Fibroblast of lung (primary cell): ENCODE results near the gene DCAF6.

Experiments
- EZH2 ChIP-seq: IDR thresholded peaks from 2 replicates; pipeline ENCODE4 v1.5.1; 2012; ENCODE audit warnings: low read length, control low read depth, mild to moderate bottlenecking; ENCODE audit errors: missing control alignments
- TF ChIP-seq, protein P1 (sequence below), 2 donors: IDR thresholded peaks in 1 of 2; conservative IDR thresholded peaks in 1 of 2; 1 replicate in 1 of 2; 2 replicates in 1 of 2; pipeline ENCODE4 v1.5.1; 2011 to 2012; ENCODE audit warnings: low read length in 2 of 2, control low read depth in 1 of 2, inconsistent platforms in 1 of 2, low read depth in 1 of 2, mild to moderate bottlenecking in 1 of 2

DNA sequence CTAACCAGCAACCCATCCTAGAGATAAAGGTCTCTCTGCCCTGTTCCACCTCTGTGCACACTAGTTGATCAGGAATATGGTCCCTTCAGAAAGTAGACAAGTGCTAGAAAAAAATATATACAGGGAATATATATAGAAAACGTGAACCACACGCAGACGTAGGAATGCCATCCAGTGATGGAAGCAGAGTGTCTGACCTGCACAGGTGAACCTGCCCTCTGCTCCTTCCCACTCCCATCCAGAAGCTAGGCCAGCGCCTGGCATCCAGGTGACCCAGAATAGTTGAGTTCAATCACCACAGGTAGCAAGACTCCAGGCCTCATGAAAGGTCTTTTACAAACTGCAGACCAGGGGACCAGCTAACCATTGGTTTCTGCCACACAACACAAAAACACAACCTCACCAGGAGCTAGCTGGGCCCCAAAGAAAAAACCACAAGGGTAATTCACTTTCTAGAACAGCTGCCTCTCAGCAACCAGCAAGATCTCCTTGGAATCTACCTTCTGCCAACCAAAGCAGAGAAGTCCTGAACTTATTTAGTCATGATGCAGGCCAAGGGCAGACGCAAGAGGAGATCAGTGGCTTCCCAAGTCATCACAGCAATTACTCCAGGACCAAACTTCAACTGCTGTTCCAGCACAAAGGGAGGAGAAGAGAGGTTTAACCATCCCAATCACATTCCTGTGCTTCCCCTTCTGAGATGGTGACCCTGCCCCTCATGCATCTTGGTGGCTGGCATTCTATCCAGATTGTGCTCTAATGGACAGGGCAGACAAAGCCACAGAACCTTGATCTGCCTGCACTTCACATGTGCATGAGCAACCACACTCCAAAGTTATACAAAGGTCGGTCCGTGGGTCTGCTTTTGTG is 147.2 kb downstream of the DCAF6 start:
- TF ChIP-seq, protein P1, sequence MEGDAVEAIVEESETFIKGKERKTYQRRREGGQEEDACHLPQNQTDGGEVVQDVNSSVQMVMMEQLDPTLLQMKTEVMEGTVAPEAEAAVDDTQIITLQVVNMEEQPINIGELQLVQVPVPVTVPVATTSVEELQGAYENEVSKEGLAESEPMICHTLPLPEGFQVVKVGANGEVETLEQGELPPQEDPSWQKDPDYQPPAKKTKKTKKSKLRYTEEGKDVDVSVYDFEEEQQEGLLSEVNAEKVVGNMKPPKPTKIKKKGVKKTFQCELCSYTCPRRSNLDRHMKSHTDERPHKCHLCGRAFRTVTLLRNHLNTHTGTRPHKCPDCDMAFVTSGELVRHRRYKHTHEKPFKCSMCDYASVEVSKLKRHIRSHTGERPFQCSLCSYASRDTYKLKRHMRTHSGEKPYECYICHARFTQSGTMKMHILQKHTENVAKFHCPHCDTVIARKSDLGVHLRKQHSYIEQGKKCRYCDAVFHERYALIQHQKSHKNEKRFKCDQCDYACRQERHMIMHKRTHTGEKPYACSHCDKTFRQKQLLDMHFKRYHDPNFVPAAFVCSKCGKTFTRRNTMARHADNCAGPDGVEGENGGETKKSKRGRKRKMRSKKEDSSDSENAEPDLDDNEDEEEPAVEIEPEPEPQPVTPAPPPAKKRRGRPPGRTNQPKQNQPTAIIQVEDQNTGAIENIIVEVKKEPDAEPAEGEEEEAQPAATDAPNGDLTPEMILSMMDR (conservative IDR thresholded peaks at IDR 0.05 in 1 of 2, IDR thresholded peaks at IDR 0.05 in 1 of 2; ENCODE audit: low read depth in 1 of 2, low read length in 2 of 2), result no peak
- no peak for TF ChIP-seq EZH2
